Measurements from ENCODE around the gene CBFA2T2.

Gene CBFA2T2

GRCh38 chr20:33604084-33604990 lies 114.4 kb downstream of the CBFA2T2 start:
- no peak overlapping the region for H3K4me3 ChIP-seq
- H3K36me3 ChIP-seq: peaks cover 15 to 78% (median 33%) of the 10 kb centered on the region in 11 experiments
- TF ChIP-seq Cebpa-rat (IDR thresholded peaks at IDR 0.05): no peak
- H3K27ac ChIP-seq: no peak overlapping the region
- H3K9ac ChIP-seq: no peak overlapping the region
- H3K9me3 ChIP-seq (replicated peaks in 1 of 11): no peaks in the 10 kb centered on the region; a peak in 1 of 22 replicates
- peaks cover 0 to 4% (median 0%) of the 10 kb centered on the region in 11 experiments; a peak in 2 of 22 replicates for H4K20me1 ChIP-seq
- H3K4me2 ChIP-seq: no peak overlapping the region
- peaks cover 6 to 11% (median 9%) of the 10 kb centered on the region in 10 experiments; a peak in 15 of 20 replicates for H3K4me1 ChIP-seq
- no peaks in the 10 kb centered on the region for H3K27me3 ChIP-seq

- no peak for TF ChIP-seq Cebpa-rat (IDR thresholded peaks at IDR 0.05)
- H3K27ac ChIP-seq: no peak overlapping the region
- peaks cover 6 to 13% (median 10%) of the 10 kb centered on the region in 10 experiments; a peak in 15 of 20 replicates for H3K4me1 ChIP-seq
Observed at GRCh38 chr20:33604991-33605370, 115.1 kb downstream of the CBFA2T2 start.

DNA sequence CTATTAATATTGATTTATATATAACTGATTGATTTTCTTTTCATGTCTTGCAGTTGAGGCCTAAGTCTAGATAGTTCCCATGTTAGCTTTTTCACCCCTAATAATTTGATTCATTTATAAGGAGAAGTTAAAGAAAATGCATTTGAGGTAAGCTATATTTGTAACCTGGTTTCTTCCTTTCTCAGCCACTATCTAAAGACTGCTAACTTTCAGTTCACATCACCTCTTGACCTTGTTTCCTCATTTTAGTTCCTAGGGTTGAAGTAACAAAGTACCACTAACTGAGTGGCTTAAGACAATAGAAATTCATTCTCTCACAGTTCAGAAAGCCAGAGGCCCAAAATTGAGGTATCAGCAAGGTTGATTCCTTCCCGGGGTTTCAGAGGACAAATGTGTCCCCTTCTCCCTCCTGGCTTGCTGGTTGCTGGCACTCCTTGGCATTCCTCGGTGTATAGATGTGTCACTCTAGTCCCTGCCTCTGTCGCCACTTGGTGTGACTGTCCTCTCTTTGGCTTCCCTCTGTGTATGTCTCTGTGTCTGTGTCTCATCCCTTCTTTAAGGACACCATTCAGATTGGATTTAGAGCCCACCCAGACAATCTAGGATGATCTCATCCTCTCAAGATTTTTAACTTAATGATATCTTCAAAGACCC lies 116.3 kb downstream of the CBFA2T2 start:
- Histone ChIP-seq H3K4me2 (no peak overlapping the region), H3K27ac (no peak overlapping the region), H3K4me3 (no peak overlapping the region), H3K4me1 (peaks cover 6 to 13% (median 10%) of the 10 kb centered on the region in 10 experiments; a peak in 15 of 20 replicates), H3K27me3 (no peaks in the 10 kb centered on the region), H4K20me1 (peaks cover 0 to 4% (median 0%) of the 10 kb centered on the region in 11 experiments; a peak in 2 of 22 replicates), H3K36me3 (peaks cover 29 to 74% (median 41%) of the 10 kb centered on the region in 11 experiments), H3K9me3 (replicated peaks in 1 of 11) (no peaks in the 10 kb centered on the region; a peak in 1 of 22 replicates), H3K9ac (no peak overlapping the region)
- TF ChIP-seq Cebpa-rat (IDR thresholded peaks at IDR 0.05): no peak

More at GRCh38 chr20:33604991-33605370, 115.1 kb downstream of the CBFA2T2 start:
- Histone ChIP-seq H3K9me3 (replicated peaks in 1 of 11) (no peaks in the 10 kb centered on the region; a peak in 1 of 22 replicates), H3K36me3 (peaks cover 17 to 74% (median 34%) of the 10 kb centered on the region in 11 experiments), H3K4me2 (no peak overlapping the region), H4K20me1 (peaks cover 0 to 4% (median 0%) of the 10 kb centered on the region in 11 experiments; a peak in 2 of 22 replicates), H3K27me3 (no peaks in the 10 kb centered on the region), H3K9ac (no peak overlapping the region), H3K4me3 (no peak overlapping the region)

GRCh38 chr20:33609504-33609903 lies 119.6 kb downstream of the CBFA2T2 start:
- H3K4me1 ChIP-seq: peaks cover 0 to 5% (median 0%) of the 10 kb centered on the region in 10 experiments; a peak in 2 of 20 replicates
- H3K4me2 ChIP-seq: no peak overlapping the region
- H3K9me3 ChIP-seq (replicated peaks in 1 of 11): no peaks in the 10 kb centered on the region
- peaks cover 0 to 4% (median 0%) of the 10 kb centered on the region in 11 experiments; a peak in 1 of 22 replicates for H4K20me1 ChIP-seq
- H3K4me3 ChIP-seq: no peak overlapping the region
- no peaks in the 10 kb centered on the region for H3K27me3 ChIP-seq
- no peak for TF ChIP-seq Cebpa-rat (IDR thresholded peaks at IDR 0.05)
- no peak overlapping the region for H3K27ac ChIP-seq
- peaks cover 54 to 84% (median 69%) of the 10 kb centered on the region in 11 experiments for H3K36me3 ChIP-seq
- H3K9ac ChIP-seq: no peak overlapping the region

GRCh38 chr20:33611106-33611505 lies 121.2 kb downstream of the CBFA2T2 start:
- Histone ChIP-seq H3K36me3 (peaks cover 59 to 95% (median 85%) of the 10 kb centered on the region in 11 experiments), H3K4me2 (no peak overlapping the region)

GRCh38 chr20:33612001-33612400 lies 122.1 kb downstream of the CBFA2T2 start:
- Histone ChIP-seq H3K27ac (no peak overlapping the region), H3K4me2 (no peak overlapping the region), H3K9ac (no peak overlapping the region), H4K20me1 (no peaks in the 10 kb centered on the region), H3K4me1 (peaks cover 0 to 5% (median 0%) of the 10 kb centered on the region in 10 experiments; a peak in 2 of 20 replicates), H3K9me3 (replicated peaks in 1 of 11) (no peaks in the 10 kb centered on the region), H3K27me3 (no peaks in the 10 kb centered on the region), H3K4me3 (no peak overlapping the region), H3K36me3 (peaks cover 66 to 96% (median 85%) of the 10 kb centered on the region in 11 experiments)
- TF ChIP-seq Cebpa-rat (IDR thresholded peaks at IDR 0.05): no peak

More at GRCh38 chr20:33611106-33611505, 121.2 kb downstream of the CBFA2T2 start:
- Histone ChIP-seq H3K27ac (no peak overlapping the region), H3K27me3 (no peaks in the 10 kb centered on the region), H3K9me3 (replicated peaks in 1 of 11) (no peaks in the 10 kb centered on the region), H3K4me1 (peaks cover 0 to 5% (median 0%) of the 10 kb centered on the region in 10 experiments; a peak in 2 of 20 replicates), H3K4me3 (no peak overlapping the region), H4K20me1 (peaks cover 0 to 3% (median 0%) of the 10 kb centered on the region in 11 experiments; a peak in 1 of 22 replicates), H3K9ac (no peak overlapping the region)
- no peak for TF ChIP-seq Cebpa-rat (IDR thresholded peaks at IDR 0.05)

GRCh38 chr20:33621717-33622400 lies 132.0 kb downstream of the CBFA2T2 start:
- Histone ChIP-seq H3K36me3 (peaks cover 36 to 99% (median 68%) of the 10 kb centered on the region in 11 experiments), H3K27ac (no peak overlapping the region), H3K4me2 (no peak overlapping the region), H3K9ac (no peak overlapping the region), H3K4me1 (0 out of 20 replicates have a peak, but pooled peaks cover 0 to 7% (median 0%) of the 10 kb centered on the region in 10 experiments), H3K27me3 (no peaks in the 10 kb centered on the region), H3K9me3 (replicated peaks in 1 of 11) (no peaks in the 10 kb centered on the region), H4K20me1 (peaks cover 0 to 5% (median 0%) of the 10 kb centered on the region in 11 experiments; a peak in 1 of 22 replicates), H3K4me3 (no peak overlapping the region)
- TF ChIP-seq Cebpa-rat (IDR thresholded peaks at IDR 0.05): no peak

DNA sequence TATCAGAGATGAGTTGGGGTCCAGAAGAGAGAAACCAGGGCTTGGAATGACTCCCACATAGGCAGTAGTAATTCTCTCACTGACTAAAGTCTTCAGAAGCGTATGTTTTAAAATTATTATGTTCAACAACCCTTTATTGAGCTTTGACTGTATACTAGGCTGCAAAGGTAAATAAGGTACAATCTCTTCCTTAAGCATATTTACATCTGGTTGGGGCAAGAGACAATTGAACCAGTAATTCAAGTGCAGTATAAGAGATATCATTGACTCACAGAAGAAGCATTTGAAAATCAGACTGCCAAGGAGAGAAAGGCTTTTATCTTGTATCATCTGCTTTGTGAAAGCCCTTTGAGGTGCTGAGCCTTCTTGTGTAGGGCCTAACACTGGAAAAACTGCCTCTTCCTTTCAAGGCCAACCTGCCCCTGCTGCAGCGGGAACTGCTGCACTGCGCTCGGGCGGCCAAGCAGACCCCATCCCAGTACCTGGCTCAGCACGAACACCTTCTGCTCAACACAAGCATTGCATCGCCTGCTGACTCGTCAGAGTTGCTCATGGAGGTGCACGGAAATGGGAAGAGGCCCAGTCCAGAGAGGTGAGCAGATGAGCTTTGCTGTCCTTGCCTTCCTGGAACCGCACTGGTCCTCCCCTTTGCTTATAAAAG lies 132.9 kb downstream of the CBFA2T2 start:
- Histone ChIP-seq H3K27ac (no peak overlapping the region), H4K20me1 (peaks cover 0 to 5% (median 0%) of the 10 kb centered on the region in 11 experiments; a peak in 1 of 22 replicates), H3K27me3 (no peaks in the 10 kb centered on the region), H3K4me1 (0 out of 20 replicates have a peak, but pooled peaks cover 0 to 7% (median 0%) of the 10 kb centered on the region in 10 experiments), H3K4me2 (no peak overlapping the region), H3K9me3 (replicated peaks in 1 of 11) (no peaks in the 10 kb centered on the region), H3K9ac (no peak overlapping the region), H3K4me3 (no peak overlapping the region), H3K36me3 (peaks cover 45 to 99% (median 74%) of the 10 kb centered on the region in 11 experiments)
- TF ChIP-seq Cebpa-rat (IDR thresholded peaks at IDR 0.05): no peak

All from BLaER1 treated with 17β-estradiol and CSF1 and Interleukin-3, amounts not matched to agents 10 nM and 100 nM (cell line).